Femur (tissue), 1 donor: ENCODE measurements around the gene MN1.

Source experiments
- DNase-seq: peaks from one replicate; pipeline ENCODE4 v3.0.0-alpha.2; 2017

The MN1 gene

DNA sequence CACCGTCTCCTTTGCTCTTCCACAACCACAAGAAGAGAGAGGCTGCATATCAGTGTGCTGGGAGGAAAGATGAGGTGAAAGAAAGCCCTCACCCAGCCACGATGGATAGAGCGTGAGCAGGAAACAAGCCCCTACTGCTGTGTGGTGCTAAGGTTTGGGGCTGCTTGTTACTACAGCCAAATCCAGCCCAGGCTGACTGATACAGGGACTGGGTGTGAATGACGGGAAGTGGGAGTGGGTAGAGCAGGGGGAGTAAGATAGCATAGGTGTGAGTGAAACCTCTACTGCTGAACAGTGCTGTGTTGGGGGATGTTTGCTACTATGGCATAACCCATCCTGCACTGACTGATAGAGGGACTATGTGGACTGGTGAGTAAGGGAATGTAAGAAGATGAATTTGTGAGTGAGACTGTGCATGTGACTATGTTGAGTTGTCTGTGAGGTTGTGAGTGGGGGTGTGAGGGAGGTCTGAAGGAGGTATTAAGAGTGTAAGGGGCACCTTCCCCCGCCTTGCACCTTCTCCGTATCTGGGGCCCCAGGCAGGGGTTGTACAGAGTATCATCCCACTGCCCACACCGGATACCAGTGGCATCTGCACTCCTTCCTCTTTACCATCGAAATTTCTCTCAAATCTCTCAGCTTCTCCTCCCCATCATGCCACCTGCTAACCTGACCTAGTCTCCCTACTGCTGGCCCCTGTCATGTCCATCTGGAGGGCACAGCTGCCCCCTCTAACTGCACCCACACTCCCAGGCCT lies 91.5 kb downstream of the MN1 start:
- no peak for DNase-seq

- DNase-seq = no peak
These were observed 95.1 kb downstream of the MN1 start for GRCh38 chr22:27706489-27706888.

- no peak for DNase-seq
These were observed 96.0 kb downstream of the MN1 start for GRCh38 chr22:27705408-27706080.

GRCh38 chr22:27704581-27704980 lies 97.0 kb downstream of the MN1 start:
- DNase-seq = no peak

DNA sequence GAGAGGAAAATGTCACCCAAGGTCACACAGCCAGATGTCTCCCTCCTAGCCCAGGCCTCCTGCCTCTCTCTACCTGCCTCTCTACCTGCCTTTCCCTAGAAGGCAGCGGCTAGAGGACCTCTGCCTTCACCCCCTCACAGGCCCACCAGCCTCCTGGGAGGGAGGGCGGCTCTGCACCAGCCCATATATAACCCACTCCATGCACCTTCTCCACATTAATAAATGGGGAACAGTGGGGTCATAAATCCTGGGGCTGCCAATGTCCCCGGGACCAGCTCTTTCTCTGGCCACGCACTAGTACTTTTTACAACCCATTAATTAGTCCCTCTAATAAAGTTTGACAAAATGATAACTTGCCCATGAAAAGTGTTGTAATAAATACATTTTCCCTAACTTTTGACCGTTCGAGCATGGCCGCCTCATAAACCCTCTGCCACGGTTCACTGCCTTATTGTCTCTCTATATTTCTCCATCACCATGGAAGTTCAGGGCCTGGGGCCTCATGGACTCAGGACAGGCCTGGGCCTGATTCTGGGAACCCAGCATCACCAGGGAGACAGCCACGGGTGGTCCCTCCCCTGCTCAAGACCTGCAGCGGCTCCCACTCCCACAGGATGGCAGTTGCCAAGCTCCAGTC lies 102.1 kb downstream of the MN1 start:
- DNase-seq = no peak

DNA sequence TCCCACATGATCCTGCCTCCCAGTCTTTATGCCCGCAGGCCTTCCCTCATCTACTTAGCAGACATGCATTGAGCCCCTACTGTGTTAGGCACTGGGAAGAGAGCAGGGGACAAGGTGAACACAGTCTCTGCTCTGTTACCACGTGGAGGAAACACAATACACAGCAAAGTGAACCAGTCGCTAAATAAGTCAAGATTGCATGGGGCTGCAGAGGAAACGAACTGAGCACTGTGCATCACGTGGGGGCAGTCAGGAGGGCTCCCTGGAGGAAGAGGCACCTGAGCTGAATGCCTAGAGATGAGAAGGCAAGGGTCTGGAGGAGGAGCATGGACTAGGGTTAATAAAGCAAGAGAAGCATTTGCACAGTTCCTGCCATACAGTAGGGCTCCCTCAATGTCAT lies 102.7 kb downstream of the MN1 start:
- no peak for DNase-seq
